H1 (cell line): ENCODE measurements around the gene SYVN1. TPM values are rescaled to one million over a fixed set of nuclear protein-coding genes. Genes with fewer than 3 reads are reported as not detected.

Source experiments
- CTCF ChIA-PET: fragments of 300-600 bp; sonication (Branson Sonifier 250); formaldehyde crosslinking; loops from one replicate; lab custom pipeline; 2021; ENCODE audit not compliant: partially characterized antibody; lab: Charles Lee
- POLR2A ChIA-PET: fragments of 300-600 bp; sonication (Branson Sonifier 250); formaldehyde crosslinking; loops from one replicate; lab custom pipeline; 2021; ENCODE audit warnings: inconsistent platforms; ENCODE audit not compliant: partially characterized antibody; lab: Charles Lee
- DNase-seq, 2 experiments: peaks; one replicate each; pipeline versions ENCODE4 v3.0.0 to v3.0.0-alpha.2; 2010 to 2022; ENCODE audit warnings: low spot score in 2 of 2, low read depth in 1 of 2, mixed read lengths in 1 of 2
- FAIRE-seq: peaks from 2 replicates; lab custom pipeline; 2011; peaks lifted over from hg19 to GRCh38; lab: Jason Lieb, UNC
- H2AFZ ChIP-seq: 2 replicates; pipeline ENCODE4 v1.8.1; 2012; ENCODE audit warnings: low read length, inconsistent platforms
- H2AK5ac ChIP-seq: 2 replicates; pipeline ENCODE4 v1.6.1; 2013; ENCODE audit warnings: low read depth, low read length
- H2BK120ac ChIP-seq: replicated peaks from 2 replicates; pipeline ENCODE3; 2013; ENCODE audit warnings: low read depth, low read length, inconsistent platforms
- H2BK12ac ChIP-seq: 2 replicates; pipeline ENCODE4 v1.6.1; 2013; ENCODE audit warnings: low read depth, low read length
- H2BK15ac ChIP-seq: 2 replicates; pipeline ENCODE4 v1.6.1; 2013; ENCODE audit warnings: low read length
- H2BK20ac ChIP-seq: 2 replicates; pipeline ENCODE4 v1.6.1; 2013; ENCODE audit warnings: low read length
- H2BK5ac ChIP-seq: 2 replicates; pipeline ENCODE4 v1.6.1; 2013; ENCODE audit warnings: low read depth, low read length
- H3K14ac ChIP-seq: 2 replicates; pipeline ENCODE4 v1.6.1; 2013; ENCODE audit warnings: inconsistent platforms; ENCODE audit not compliant: insufficient read length
- H3K18ac ChIP-seq: 2 replicates; pipeline ENCODE4 v1.6.1; 2013; ENCODE audit warnings: low read length; ENCODE audit errors: extremely low read depth
- H3K23ac ChIP-seq: 2 replicates; pipeline ENCODE4 v1.6.1; 2013; ENCODE audit warnings: inconsistent platforms; ENCODE audit not compliant: insufficient read length
- H3K23me2 ChIP-seq: 2 replicates; pipeline ENCODE4 v1.6.1; 2013; ENCODE audit warnings: low read depth, low read length
- H3K27ac ChIP-seq: 2 replicates; pipeline ENCODE4 v1.6.1; 2011; ENCODE audit warnings: low read depth, low read length, inconsistent platforms
- H3K27me3 ChIP-seq, 4 experiments: replicated peaks in 1 of 4; 1 replicate in 1 of 4; 2 replicates in 3 of 4; pipeline versions ENCODE4 v1.6.1 to v1.8.1; 2011 to 2013; ENCODE audit warnings: low read length in 3 of 4, mild to moderate bottlenecking in 3 of 4, inconsistent platforms in 2 of 4, mixed read lengths in 2 of 4, moderate library complexity in 1 of 4; ENCODE audit not compliant: control insufficient read depth in 3 of 4, insufficient read depth in 3 of 4; ENCODE audit errors: extremely low read depth in 1 of 4
- H3K36me3 ChIP-seq, 4 experiments: 2 replicates each; pipeline versions ENCODE4 v1.6.1 to v1.8.1; 2011 to 2013; ENCODE audit warnings: mild to moderate bottlenecking in 4 of 4, low read length in 3 of 4, moderate library complexity in 2 of 4, control low read depth in 1 of 4, inconsistent platforms in 1 of 4; ENCODE audit not compliant: insufficient read depth in 4 of 4, control insufficient read depth in 2 of 4
- H3K4ac ChIP-seq: replicated peaks from 2 replicates; pipeline ENCODE3; 2013; ENCODE audit warnings: low read length, low read depth, mixed read lengths, inconsistent platforms; ENCODE audit not compliant: insufficient read length
- H3K4me1 ChIP-seq, 4 experiments: replicated peaks in 1 of 4; 1 replicate in 1 of 4; 2 replicates in 3 of 4; pipeline versions ENCODE4 v1.6.1 to v1.8.1; 2011 to 2013; ENCODE audit warnings: low read length in 3 of 4, inconsistent platforms in 2 of 4, mixed read lengths in 1 of 4; ENCODE audit not compliant: insufficient read depth in 4 of 4, control insufficient read depth in 3 of 4
- H3K4me2 ChIP-seq, 2 experiments: 2 replicates each; pipeline versions ENCODE4 v1.6.1 to v1.8.1; 2011 to 2013; ENCODE audit warnings: low read depth in 2 of 2, low read length in 2 of 2, control low read depth in 1 of 2, inconsistent platforms in 1 of 2, mild to moderate bottlenecking in 1 of 2; ENCODE audit not compliant: insufficient read depth in 1 of 2
- H3K4me3 ChIP-seq, 4 experiments: fragments of 200-600, 300-600 bp in 1 of 4; sonication (generic), shearing (Covaris generic), sonication (Bioruptor Twin) in 1 of 4; 2 replicates each; pipeline versions ENCODE4 v1.5.1 to v1.8.1; 2011 to 2016; ENCODE audit warnings: low read length in 4 of 4, low read depth in 3 of 4, control low read depth in 2 of 4, inconsistent platforms in 2 of 4, mild to moderate bottlenecking in 2 of 4, mixed read lengths in 1 of 4, moderate library complexity in 1 of 4; ENCODE audit not compliant: insufficient read depth in 2 of 4; ENCODE audit errors: extremely low read depth in 1 of 4
- H3K56ac ChIP-seq: replicated peaks from 2 replicates; pipeline ENCODE3; 2013; ENCODE audit warnings: low read depth, mild to moderate bottlenecking, mixed read lengths, low read length, inconsistent platforms; ENCODE audit not compliant: insufficient read length
- H3K79me1 ChIP-seq: 2 replicates; pipeline ENCODE4 v1.6.1; 2013; ENCODE audit warnings: low read depth, low read length, control low read depth
- H3K79me2 ChIP-seq, 2 experiments: 2 replicates each; pipeline versions ENCODE4 v1.6.1 to v1.8.1; 2012 to 2013; ENCODE audit warnings: low read length in 2 of 2, mild to moderate bottlenecking in 2 of 2, inconsistent platforms in 1 of 2; ENCODE audit not compliant: insufficient read depth in 2 of 2, control insufficient read depth in 1 of 2
- H3K9ac ChIP-seq, 4 experiments: replicated peaks in 1 of 4; 1 replicate in 1 of 4; 2 replicates in 3 of 4; pipeline versions ENCODE4 v1.6.1 to v1.8.1; 2011 to 2013; ENCODE audit warnings: low read depth in 3 of 4, low read length in 3 of 4, control low read depth in 2 of 4, mild to moderate bottlenecking in 2 of 4, moderate library complexity in 2 of 4, inconsistent platforms in 1 of 4; ENCODE audit errors: extremely low read depth in 1 of 4
- H3K9me3 ChIP-seq, 2 experiments: 2 replicates each; pipeline versions ENCODE4 v1.6.1 to v1.8.1; 2012 to 2013; ENCODE audit warnings: mild to moderate bottlenecking in 2 of 2, moderate library complexity in 2 of 2, control low read depth in 1 of 2, inconsistent platforms in 1 of 2, low read depth in 1 of 2, low read length in 1 of 2, mixed read lengths in 1 of 2; ENCODE audit not compliant: insufficient read depth in 2 of 2
- H4K20me1 ChIP-seq, 2 experiments: replicated peaks in 1 of 2; 2 replicates each; pipeline versions ENCODE3 to v1.8.1; 2011 to 2013; ENCODE audit warnings: inconsistent platforms in 2 of 2, low read length in 2 of 2, mild to moderate bottlenecking in 1 of 2; ENCODE audit not compliant: insufficient read depth in 2 of 2, control insufficient read depth in 1 of 2
- H4K5ac ChIP-seq: 2 replicates; pipeline ENCODE4 v1.6.1; 2013; ENCODE audit warnings: low read length, low read depth, mixed read lengths, inconsistent platforms; ENCODE audit not compliant: insufficient read length
- H4K8ac ChIP-seq: 2 replicates; pipeline ENCODE4 v1.8.0; 2013; ENCODE audit warnings: mild to moderate bottlenecking, moderate library complexity, low read length, inconsistent platforms; ENCODE audit not compliant: insufficient read depth; ENCODE audit errors: extremely low read depth
- H4K91ac ChIP-seq: replicated peaks from 2 replicates; pipeline ENCODE3; 2013; ENCODE audit warnings: low read length, mixed read lengths, inconsistent platforms; ENCODE audit not compliant: insufficient read length
- ATF2 ChIP-seq: IDR thresholded peaks from 2 replicates; pipeline ENCODE4 v1.6.1; 2012; ENCODE audit warnings: low read length, inconsistent platforms
- CTCF ChIP-seq, 3 experiments: IDR thresholded peaks; 1 replicate in 2 of 3; 2 replicates in 1 of 3; pipeline versions ENCODE4 v1.5.1 to v1.6.1; 2011; ENCODE audit warnings: low read length in 3 of 3, mild to moderate bottlenecking in 3 of 3, inconsistent platforms in 2 of 3, low read depth in 1 of 3, moderate library complexity in 1 of 3; ENCODE audit not compliant: insufficient read depth in 1 of 3; ENCODE audit errors: control extremely low read depth in 1 of 3
- HDAC6 ChIP-seq: IDR thresholded peaks from one replicate; pipeline ENCODE4 v1.7.1; 2012; ENCODE audit warnings: low read depth, mild to moderate bottlenecking, inconsistent platforms, low read length, moderate library complexity
- MAFK ChIP-seq: IDR thresholded peaks from 2 replicates; pipeline ENCODE4 v1.6.1; 2012; ENCODE audit warnings: low read depth, mild to moderate bottlenecking, improper control_type of control experiment, low read length
- POU5F1 ChIP-seq: IDR thresholded peaks from 2 replicates; pipeline ENCODE4 v1.6.1; 2011; ENCODE audit warnings: low read depth, mild to moderate bottlenecking, low read length, moderate library complexity
- SIX5 ChIP-seq: IDR thresholded peaks from 2 replicates; pipeline ENCODE4 v1.6.1; 2011; ENCODE audit warnings: mild to moderate bottlenecking, low read depth, low read length
- SP1 ChIP-seq: IDR thresholded peaks from 2 replicates; pipeline ENCODE4 v1.6.1; 2011; ENCODE audit warnings: low read depth, low read length
- SRF ChIP-seq: IDR thresholded peaks from 2 replicates; pipeline ENCODE4 v1.6.1; 2011; ENCODE audit warnings: mild to moderate bottlenecking, low read depth, low read length, moderate library complexity
- TAF7 ChIP-seq: optimal IDR thresholded peaks from 2 replicates; pipeline ENCODE3; 2011; ENCODE audit warnings: low read depth, mild to moderate bottlenecking, inconsistent platforms, low read length, moderate library complexity, borderline replicate concordance
- ZNF274 ChIP-seq: IDR thresholded peaks from 2 replicates; pipeline ENCODE4 v1.7.0; 2012; ENCODE audit warnings: low read length, borderline replicate concordance; ENCODE audit errors: extremely low read depth
- WGBS, 2 experiments: shearing (Covaris generic) in 1 of 2; methylation state at CpG; one replicate each; pipeline versions ENCODE4 v1.1.6 to v1.1.7; 2013 to 2015; ENCODE audit warnings: low lambda C conversion rate in 2 of 2, mixed read lengths in 2 of 2, inconsistent platforms in 1 of 2, low coverage in 1 of 2, missing lambda C conversion rate in 1 of 2; ENCODE audit not compliant: insufficient replicate concordance in 2 of 2, insufficient coverage in 1 of 2, insufficient read length in 1 of 2; ENCODE audit errors: extremely low coverage in 1 of 2, missing lambda C conversion rate in 1 of 2; 5-methylcytosine and 5-hydroxymethylcytosine counted together
- polyA plus RNA-seq, 7 experiments: library from polyadenylated mRNA; depleted of rRNA in 3 of 7; stranded (reverse) in 5 of 7; unstranded in 2 of 7; fragments of >200 nt in 5 of 7; fragments of 200-250 nt in 2 of 7; gene quantifications; 1 replicate in 5 of 7; 2 replicates in 1 of 7; 4 replicates in 1 of 7; pipeline versions ENCODE4 v1.2.1 to v1.2.3, GENCODE V29; 2011 to 2013; ENCODE audit warnings: missing spikeins in 2 of 7, mixed read lengths in 2 of 7
- total RNA-seq: library from RNA; stranded (reverse); fragmentation: NEBNext Ultra II Directional; extraction: Animal tissue kit (Norgen Biotek cat#: 25700); gene quantifications from 2 replicates; pipeline ENCODE4 v1.2.1, GENCODE V29; 2021

The SYVN1 gene
- total and polyA plus RNA-seq, 2 of the 8 experiments (the other 6 are each of a cell fraction or from before 2014, with no cell fraction given): 27.8 to 29.4 TPM

GRCh38 chr11:65156926-65157325, 22.6 kb upstream of the SYVN1 start:
- Histone ChIP-seq H4K20me1 (no peaks in the 10 kb centered on the region), H2BK20ac (no peak overlapping the region), H4K5ac (no peak overlapping the region)
- FAIRE-seq: no peak
- no peak for TF ChIP-seq SRF
- no peak for TF ChIP-seq ATF2
- no peak for TF ChIP-seq SIX5
- TF ChIP-seq ZNF274: no peak
- no peak for TF ChIP-seq HDAC6
- no peak for TF ChIP-seq SP1
- TF ChIP-seq TAF7: no peak
- TF ChIP-seq CTCF (IDR thresholded peaks at IDR 0.05; ENCODE audit: control extremely low read depth in 1 of 3, insufficient read depth in 1 of 3, low read depth in 1 of 3, low read length in 3 of 3): no peak
- no peak for TF ChIP-seq MAFK
- no peak for TF ChIP-seq POU5F1
- TF ChIP-seq, all 59 proteins: peak for 0
- no peak overlapping the region for H3K9ac ChIP-seq
- H2AK5ac ChIP-seq: no peak overlapping the region
- H3K27me3 ChIP-seq: no peaks in the 10 kb centered on the region
- no peaks in the 10 kb centered on the region for H3K36me3 ChIP-seq
- no peaks in the 10 kb centered on the region for H3K23me2 ChIP-seq
- WGBS, 2 experiments: 89% methylated on average over 3 of the region's 3 CpGs; no CpG with 5 or more reads in 1 of the 2 experiments
- H3K23ac ChIP-seq: no peak overlapping the region
- H4K8ac ChIP-seq: no peak overlapping the region
- no peaks in the 10 kb centered on the region for H3K79me2 ChIP-seq
- no peak overlapping the region for H3K4me3 ChIP-seq
- CTCF ChIA-PET: no interaction called here
- H3K9me3 ChIP-seq: no peaks in the 10 kb centered on the region
- POLR2A ChIA-PET: interaction anchor here (1.1 to 1.4 kb wide), 2 partner anchors 31 to 46 kb away, joined by 3 read pairs; no protein-coding TSS in a partner anchor
- no peaks in the 10 kb centered on the region for H3K4me1 ChIP-seq
- H3K56ac ChIP-seq: no peak overlapping the region
- no peak overlapping the region for H4K91ac ChIP-seq
- no peak overlapping the region for H3K4ac ChIP-seq
- H2BK120ac ChIP-seq: no peak overlapping the region
- no peak overlapping the region for H3K14ac ChIP-seq
- H3K18ac ChIP-seq: no peak overlapping the region
- no peak overlapping the region for H2AFZ ChIP-seq
- H2BK12ac ChIP-seq: no peak overlapping the region
- no peak overlapping the region for H3K4me2 ChIP-seq
- H3K27ac ChIP-seq: no peak overlapping the region
- H2BK15ac ChIP-seq: no peak overlapping the region
- no peak for DNase-seq
- no peak overlapping the region for H2BK5ac ChIP-seq
- H3K79me1 ChIP-seq: no peaks in the 10 kb centered on the region
